ENCODE data around the gene ORMDL2.

- TF ChIP-seq CTCF (IDR thresholded peaks at IDR 0.05; ENCODE audit: poor library complexity) (no peak), EZH2 (IDR thresholded peaks at IDR 0.05; ENCODE audit: borderline replicate concordance) (no peak), EZH2phosphoT487 (IDR thresholded peaks at IDR 0.05; ENCODE audit: low read depth, severe bottlenecking, unreplicated experiment) (no peak)
These were observed 37.2 kb upstream of the ORMDL2 start for GRCh38 chr12:55780685-55781084.

Data from hepatocyte (in vitro differentiated cells).